ENCODE data around the gene RPS10.
"Not testable (repeated sequence)": the region's sequence is repeated elsewhere in the genome, so short reads cannot be mapped to it uniquely, and the experiment has no call there.

GRCh38 chr6:34371865-34372264 is 54.0 kb downstream of the RPS10 start:
- TF ChIP-seq CTCF (IDR thresholded peaks at IDR 0.05; ENCODE audit: low read length); EZH2 (IDR thresholded peaks at IDR 0.05; ENCODE audit: borderline replicate concordance, low read length): not testable (repeated sequence)
